HepG2 (cell line): ENCODE measurements around the gene NPPA. TPM values are rescaled to one million over a fixed set of nuclear protein-coding genes. Genes with fewer than 3 reads are reported as not detected.

Source experiments
- FOXC1 ChIP-seq: sonication (generic); formaldehyde crosslinking; IDR thresholded peaks from 2 replicates; pipeline ENCODE4 v1.8.0; 2022; ENCODE audit warnings: mild to moderate bottlenecking, missing genetic modification reagents, borderline replicate concordance
- FOXO1 ChIP-seq: sonication (generic); formaldehyde crosslinking; IDR thresholded peaks from 2 replicates; pipeline ENCODE4 v1.4.0; 2020; ENCODE audit warnings: missing genetic modification reagents
- HNRNPK ChIP-seq: fragments of 200-400 bp; formaldehyde crosslinking; IDR thresholded peaks from 2 replicates; pipeline ENCODE4 v1.6.1; 2018; ENCODE audit warnings: low read length, low read depth, moderate library complexity, mild to moderate bottlenecking; ENCODE audit not compliant: poor library complexity, severe bottlenecking
- KDM2A ChIP-seq: sonication (generic); formaldehyde crosslinking; IDR thresholded peaks from 2 replicates; pipeline ENCODE4 v1.4.0; 2020; ENCODE audit warnings: low read depth, missing genetic modification reagents, borderline replicate concordance
- MIER3 ChIP-seq: IDR thresholded peaks from 2 replicates; pipeline ENCODE4 v1.6.1; 2016; ENCODE audit warnings: missing compliant biosample characterization, borderline replicate concordance
- MYNN ChIP-seq: sonication (generic); formaldehyde crosslinking; IDR thresholded peaks from 2 replicates; pipeline ENCODE4 v1.4.0; 2020; ENCODE audit warnings: mild to moderate bottlenecking, low read depth, missing genetic modification reagents
- NBN ChIP-seq: fragments of 450-650 bp; conservative IDR thresholded peaks from 2 replicates; pipeline ENCODE4 v1.6.1; 2017
- TBP ChIP-seq: sonication (generic); formaldehyde crosslinking; IDR thresholded peaks from 2 replicates; pipeline ENCODE4 v1.5.0; 2020; ENCODE audit warnings: missing genetic modification reagents
- TBX2 ChIP-seq: sonication (generic); formaldehyde crosslinking; IDR thresholded peaks from 2 replicates; pipeline ENCODE4 v1.5.0; 2020; ENCODE audit warnings: missing genetic modification reagents, mild to moderate bottlenecking, borderline replicate concordance
- ZBTB1 ChIP-seq: sonication (generic); formaldehyde crosslinking; IDR thresholded peaks from 2 replicates; pipeline ENCODE4 v1.4.0; 2020; ENCODE audit warnings: missing genetic modification reagents, borderline replicate concordance
- ZNF232 ChIP-seq: sonication (generic); formaldehyde crosslinking; IDR thresholded peaks from 2 replicates; pipeline ENCODE4 v1.4.0; 2020; ENCODE audit warnings: missing genetic modification reagents, borderline replicate concordance
- ZNF331 ChIP-seq: sonication (generic); formaldehyde crosslinking; IDR thresholded peaks from 2 replicates; pipeline ENCODE4 v1.4.0; 2020; ENCODE audit warnings: missing genetic modification reagents
- ZNF552 ChIP-seq: sonication (generic); formaldehyde crosslinking; IDR thresholded peaks from 2 replicates; pipeline ENCODE4 v1.9.0; 2022; ENCODE audit warnings: missing genetic modification reagents, mild to moderate bottlenecking, borderline replicate concordance
- ZNF589 ChIP-seq: sonication (generic); formaldehyde crosslinking; conservative IDR thresholded peaks from 2 replicates; pipeline ENCODE4 v1.8.0; 2022; ENCODE audit warnings: mild to moderate bottlenecking, moderate library complexity, missing genetic modification reagents
- ZNF841 ChIP-seq: sonication (generic); formaldehyde crosslinking; IDR thresholded peaks from 2 replicates; pipeline ENCODE4 v1.8.1; 2023; ENCODE audit warnings: missing genetic modification reagents, borderline replicate concordance
- polyA plus RNA-seq, 8 experiments: library from polyadenylated mRNA; depleted of rRNA in 3 of 8; stranded (reverse) in 7 of 8; unstranded in 1 of 8; fragments of >200 nt; fragmentation: Illumina TruSeq in 4 of 8; extraction: Trizol in 4 of 8; gene quantifications; 2 replicates each; pipeline versions ENCODE4 v1.2.1 to v1.2.3, GENCODE V29; 2011 to 2016; ENCODE audit warnings: low read depth in 4 of 8, missing spikeins in 1 of 8, mixed read lengths in 1 of 8; ENCODE audit not compliant: insufficient read depth in 1 of 8
- total RNA-seq, 5 experiments: library from RNA; depleted of rRNA; stranded (reverse); fragments of >200 nt; fragmentation: Illumina TruSeq; extraction: Trizol; gene quantifications; 2 replicates each; pipeline ENCODE4 v1.2.3, GENCODE V29; 2016; ENCODE audit warnings: low read depth in 1 of 5
- TF ChIP-seq, protein P1 (sequence below): sonication (generic); formaldehyde crosslinking; conservative IDR thresholded peaks from 2 replicates; pipeline ENCODE4 v1.8.0; 2022; ENCODE audit warnings: missing genetic modification reagents
- TF ChIP-seq, protein P2 (sequence below): sonication (generic); formaldehyde crosslinking; IDR thresholded peaks from 2 replicates; pipeline ENCODE4 v1.5.0; 2020; ENCODE audit warnings: missing genetic modification reagents, mild to moderate bottlenecking, borderline replicate concordance
- TF ChIP-seq, protein P3 (sequence below): sonication (generic); formaldehyde crosslinking; IDR thresholded peaks from 2 replicates; pipeline ENCODE4 v1.4.0; 2020; ENCODE audit warnings: missing genetic modification reagents
- TF ChIP-seq, protein P4 (sequence below): IDR thresholded peaks from 2 replicates; pipeline ENCODE4 v1.6.1; 2018; ENCODE audit warnings: missing genetic modification reagents, mild to moderate bottlenecking, missing compliant biosample characterization
- TF ChIP-seq, protein P5 (sequence below): sonication (generic); formaldehyde crosslinking; conservative IDR thresholded peaks from 2 replicates; pipeline ENCODE4 v1.4.0; 2020; ENCODE audit warnings: missing genetic modification reagents

NPPA gene
- total and polyA plus RNA-seq, 2 of the 13 experiments (the other 11 are each of a cell fraction or from before 2014, with no cell fraction given): not detected

DNA sequence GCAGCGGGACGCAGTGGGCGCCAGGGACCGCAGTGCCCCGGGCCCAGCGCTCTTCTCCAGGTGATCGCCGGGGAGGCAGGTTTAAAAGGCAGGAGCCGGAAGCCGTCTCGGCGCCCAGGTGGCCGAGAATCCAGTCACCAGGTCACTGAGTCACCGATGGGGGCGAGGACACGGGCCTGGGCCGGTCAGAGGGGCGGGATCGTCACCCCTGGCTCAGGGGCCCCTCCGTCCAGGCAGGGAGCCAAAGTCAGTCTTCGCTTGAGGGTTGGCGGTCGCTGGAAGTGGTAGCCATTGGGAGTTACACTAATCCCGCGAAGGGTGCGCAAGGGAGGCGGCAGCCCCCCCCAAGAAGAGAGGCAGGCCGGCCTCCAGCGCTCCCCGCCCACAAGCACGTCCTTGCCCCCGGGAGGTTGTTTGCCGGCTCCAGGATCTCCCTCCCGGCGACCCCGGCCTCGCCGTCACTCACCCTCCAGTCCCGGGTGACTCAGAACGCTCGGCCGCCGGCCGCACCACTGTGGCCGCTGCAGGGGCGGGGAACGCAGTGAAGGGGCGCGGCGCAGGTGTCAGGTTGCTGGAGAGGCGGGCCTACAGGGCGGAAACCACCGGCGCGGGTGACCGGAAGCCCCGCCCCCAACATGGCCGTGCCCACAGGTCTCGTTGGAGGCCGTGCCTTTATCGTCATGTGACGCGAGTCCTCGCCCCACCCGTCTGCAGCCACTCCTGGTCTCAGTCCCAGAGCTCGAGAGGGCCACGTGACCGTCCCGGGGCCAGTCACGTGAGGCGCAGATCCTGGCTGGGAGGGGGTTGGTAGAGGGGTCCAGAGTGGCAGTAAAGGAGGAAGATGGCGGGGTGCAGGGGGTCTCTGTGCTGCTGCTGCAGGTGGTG, 41.9 kb downstream of the NPPA start, which contains the start of the genes CLCN6 and MTHFR (continued):
- TF ChIP-seq, protein P1, sequence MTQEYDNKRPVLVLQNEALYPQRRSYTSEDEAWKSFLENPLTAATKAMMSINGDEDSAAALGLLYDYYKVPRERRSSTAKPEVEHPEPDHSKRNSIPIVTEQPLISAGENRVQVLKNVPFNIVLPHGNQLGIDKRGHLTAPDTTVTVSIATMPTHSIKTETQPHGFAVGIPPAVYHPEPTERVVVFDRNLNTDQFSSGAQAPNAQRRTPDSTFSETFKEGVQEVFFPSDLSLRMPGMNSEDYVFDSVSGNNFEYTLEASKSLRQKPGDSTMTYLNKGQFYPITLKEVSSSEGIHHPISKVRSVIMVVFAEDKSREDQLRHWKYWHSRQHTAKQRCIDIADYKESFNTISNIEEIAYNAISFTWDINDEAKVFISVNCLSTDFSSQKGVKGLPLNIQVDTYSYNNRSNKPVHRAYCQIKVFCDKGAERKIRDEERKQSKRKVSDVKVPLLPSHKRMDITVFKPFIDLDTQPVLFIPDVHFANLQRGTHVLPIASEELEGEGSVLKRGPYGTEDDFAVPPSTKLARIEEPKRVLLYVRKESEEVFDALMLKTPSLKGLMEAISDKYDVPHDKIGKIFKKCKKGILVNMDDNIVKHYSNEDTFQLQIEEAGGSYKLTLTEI (CRISPR knock-in tag): no peak
- TF ChIP-seq ZNF331 (CRISPR knock-in tag) (peak; percentile 56; the same call in 1 of the 2 replicates), NBN (no peak), ZNF841 (CRISPR knock-in tag) (no peak), MYNN (CRISPR knock-in tag) (no peak), FOXC1 (peak; percentile 74; the same call in 1 of the 2 replicates), ZNF232 (CRISPR knock-in tag) (peak; percentile 15; the same call in 1 of the 2 replicates), FOXO1 (CRISPR knock-in tag) (peak; percentile 34; the same call in 1 of the 2 replicates), ZNF552 (no peak), TBX2 (CRISPR knock-in tag) (peak; percentile 90), TBP (no peak), ZBTB1 (no peak), KDM2A (CRISPR knock-in tag) (peak; percentile 81), ZNF589 (CRISPR knock-in tag) (peak; percentile 92), MIER3 (CRISPR knock-in tag) (0 out of 2 replicates have a peak, but pooled peaks have one; percentile 16), HNRNPK (peak; percentile 71)
- TF ChIP-seq, protein P2, sequence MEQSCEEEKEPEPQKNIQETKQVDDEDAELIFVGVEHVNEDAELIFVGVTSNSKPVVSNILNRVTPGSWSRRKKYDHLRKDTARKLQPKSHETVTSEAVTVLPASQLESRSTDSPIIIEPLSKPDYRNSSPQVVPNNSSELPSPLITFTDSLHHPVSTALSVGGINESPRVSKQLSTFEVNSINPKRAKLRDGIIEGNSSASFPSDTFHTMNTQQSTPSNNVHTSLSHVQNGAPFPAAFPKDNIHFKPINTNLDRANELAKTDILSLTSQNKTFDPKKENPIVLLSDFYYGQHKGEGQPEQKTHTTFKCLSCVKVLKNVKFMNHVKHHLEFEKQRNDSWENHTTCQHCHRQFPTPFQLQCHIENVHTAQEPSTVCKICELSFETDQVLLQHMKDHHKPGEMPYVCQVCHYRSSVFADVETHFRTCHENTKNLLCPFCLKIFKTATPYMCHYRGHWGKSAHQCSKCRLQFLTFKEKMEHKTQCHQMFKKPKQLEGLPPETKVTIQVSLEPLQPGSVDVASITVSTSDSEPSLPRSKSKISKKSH (CRISPR knock-in tag): peak; percentile 62; the same call in 1 of the 2 replicates
- TF ChIP-seq, protein P3, sequence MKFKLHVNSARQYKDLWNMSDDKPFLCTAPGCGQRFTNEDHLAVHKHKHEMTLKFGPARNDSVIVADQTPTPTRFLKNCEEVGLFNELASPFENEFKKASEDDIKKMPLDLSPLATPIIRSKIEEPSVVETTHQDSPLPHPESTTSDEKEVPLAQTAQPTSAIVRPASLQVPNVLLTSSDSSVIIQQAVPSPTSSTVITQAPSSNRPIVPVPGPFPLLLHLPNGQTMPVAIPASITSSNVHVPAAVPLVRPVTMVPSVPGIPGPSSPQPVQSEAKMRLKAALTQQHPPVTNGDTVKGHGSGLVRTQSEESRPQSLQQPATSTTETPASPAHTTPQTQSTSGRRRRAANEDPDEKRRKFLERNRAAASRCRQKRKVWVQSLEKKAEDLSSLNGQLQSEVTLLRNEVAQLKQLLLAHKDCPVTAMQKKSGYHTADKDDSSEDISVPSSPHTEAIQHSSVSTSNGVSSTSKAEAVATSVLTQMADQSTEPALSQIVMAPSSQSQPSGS: peak; percentile 57
- TF ChIP-seq, protein P4, sequence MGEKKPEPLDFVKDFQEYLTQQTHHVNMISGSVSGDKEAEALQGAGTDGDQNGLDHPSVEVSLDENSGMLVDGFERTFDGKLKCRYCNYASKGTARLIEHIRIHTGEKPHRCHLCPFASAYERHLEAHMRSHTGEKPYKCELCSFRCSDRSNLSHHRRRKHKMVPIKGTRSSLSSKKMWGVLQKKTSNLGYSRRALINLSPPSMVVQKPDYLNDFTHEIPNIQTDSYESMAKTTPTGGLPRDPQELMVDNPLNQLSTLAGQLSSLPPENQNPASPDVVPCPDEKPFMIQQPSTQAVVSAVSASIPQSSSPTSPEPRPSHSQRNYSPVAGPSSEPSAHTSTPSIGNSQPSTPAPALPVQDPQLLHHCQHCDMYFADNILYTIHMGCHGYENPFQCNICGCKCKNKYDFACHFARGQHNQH (CRISPR knock-in tag): peak; percentile 93
- TF ChIP-seq, protein P5, sequence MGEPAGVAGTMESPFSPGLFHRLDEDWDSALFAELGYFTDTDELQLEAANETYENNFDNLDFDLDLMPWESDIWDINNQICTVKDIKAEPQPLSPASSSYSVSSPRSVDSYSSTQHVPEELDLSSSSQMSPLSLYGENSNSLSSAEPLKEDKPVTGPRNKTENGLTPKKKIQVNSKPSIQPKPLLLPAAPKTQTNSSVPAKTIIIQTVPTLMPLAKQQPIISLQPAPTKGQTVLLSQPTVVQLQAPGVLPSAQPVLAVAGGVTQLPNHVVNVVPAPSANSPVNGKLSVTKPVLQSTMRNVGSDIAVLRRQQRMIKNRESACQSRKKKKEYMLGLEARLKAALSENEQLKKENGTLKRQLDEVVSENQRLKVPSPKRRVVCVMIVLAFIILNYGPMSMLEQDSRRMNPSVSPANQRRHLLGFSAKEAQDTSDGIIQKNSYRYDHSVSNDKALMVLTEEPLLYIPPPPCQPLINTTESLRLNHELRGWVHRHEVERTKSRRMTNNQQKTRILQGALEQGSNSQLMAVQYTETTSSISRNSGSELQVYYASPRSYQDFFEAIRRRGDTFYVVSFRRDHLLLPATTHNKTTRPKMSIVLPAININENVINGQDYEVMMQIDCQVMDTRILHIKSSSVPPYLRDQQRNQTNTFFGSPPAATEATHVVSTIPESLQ (CRISPR knock-in tag): peak; percentile 15; the same call in 1 of the 2 replicates
